Fibroblast of pulmonary artery (primary cell): ENCODE measurements around the gene HSPA1B.

Experiments used
- DNase-seq: peaks from one replicate; pipeline ENCODE4 v3.0.0-alpha.2; 2010; ENCODE audit warnings: low read depth
- H3K4me3 ChIP-seq: replicated peaks from 2 replicates; pipeline ENCODE4 v1.5.1; 2011; ENCODE audit warnings: low read depth, mild to moderate bottlenecking, control low read depth, low read length, moderate library complexity
- CTCF ChIP-seq: IDR thresholded peaks from 2 replicates; pipeline ENCODE4 v1.5.1; 2011; ENCODE audit warnings: mild to moderate bottlenecking, control low read depth, low read length, inconsistent platforms; ENCODE audit errors: missing control alignments

HSPA1B gene

GRCh38 chr6:31829633-31830283 is 2.2 kb downstream of the HSPA1B start:
- DNase-seq: peak; percentile 62
- peak; percentile 35 for TF ChIP-seq CTCF
- H3K4me3 ChIP-seq: peak overlapping the region; percentile 71

- peak overlapping the region; percentile 71 for H3K4me3 ChIP-seq
- no peak for DNase-seq
- no peak for TF ChIP-seq CTCF
Measured at GRCh38 chr6:31830886-31831335, 3.4 kb downstream of the HSPA1B start.

GRCh38 chr6:31831350-31832215 is 4.0 kb downstream of the HSPA1B start:
- peak overlapping the region; percentile 71 for H3K4me3 ChIP-seq
- no peak for DNase-seq
- no peak for TF ChIP-seq CTCF

GRCh38 chr6:31834367-31835250 is 7.1 kb downstream of the HSPA1B start:
- H3K4me3 ChIP-seq: peak overlapping the region; percentile 80
- no peak for TF ChIP-seq CTCF
- DNase-seq: peak; percentile 85

- no peak for TF ChIP-seq CTCF
- peak overlapping the region; percentile 80 for H3K4me3 ChIP-seq
- no peak for DNase-seq
Measured at GRCh38 chr6:31836047-31836473, 8.5 kb downstream of the HSPA1B start.

GRCh38 chr6:31836474-31837368 is 9.2 kb downstream of the HSPA1B start:
- peak; percentile 48 for DNase-seq
- peak overlapping the region; percentile 80 for H3K4me3 ChIP-seq
- peak; percentile 6 for TF ChIP-seq CTCF
